ENCODE measurements around the gene LRFN4. TPM values are rescaled to one million over a fixed set of nuclear protein-coding genes. Genes with fewer than 3 reads are reported as not detected.

The LRFN4 gene
- total and polyA plus RNA-seq, 10 of the 15 experiments (the other 5 are each of a cell fraction or from before 2014, with no cell fraction given), result 0.03 to 43.8 (median 4.9) TPM

- TF ChIP-seq ZBTB4 (CRISPR knock-in tag; IDR thresholded peaks at IDR 0.05), result no peak
- TF ChIP-seq NFYA (IDR thresholded peaks at IDR 0.05; ENCODE audit: borderline replicate concordance, low read depth, low read length), result no peak
- no peak for TF ChIP-seq ZNF217 (IDR thresholded peaks at IDR 0.05)
- no peak for TF ChIP-seq HDAC6 (IDR thresholded peaks at IDR 0.05; ENCODE audit: unreplicated experiment)
- TF ChIP-seq JUNB (IDR thresholded peaks at IDR 0.05), result no peak
- TF ChIP-seq KLF5 (IDR thresholded peaks at IDR 0.05; ENCODE audit: partially characterized antibody), result no peak
- no peak for TF ChIP-seq PML (IDR thresholded peaks at IDR 0.05; ENCODE audit: low read length)
- peak; percentile 71 to 77 (median 72) for TF ChIP-seq CTCF (IDR thresholded peaks at IDR 0.05 in 2 of 3, conservative IDR thresholded peaks at IDR 0.05 in 1 of 3; ENCODE audit: control insufficient read depth in 2 of 3, extremely low read depth in 1 of 3, insufficient read depth in 1 of 3, low read depth in 3 of 3, low read length in 3 of 3)
- no peak for TF ChIP-seq MYB (IDR thresholded peaks at IDR 0.05; ENCODE audit: borderline replicate concordance, low read depth, low read length)
- no peak for TF ChIP-seq NFIC (IDR thresholded peaks at IDR 0.05; ENCODE audit: low read depth, low read length)
- no peak for TF ChIP-seq RB1 (IDR thresholded peaks at IDR 0.05; ENCODE audit: borderline replicate concordance)
Observed at GRCh38 chr11:66883016-66883965, 26.4 kb downstream of the LRFN4 start (continued).
